Thyroid gland (tissue), 4 donors: ENCODE data around the gene THRB.

Experiments
- POLR2A ChIP-seq, 2 donors: fragments of 450-650 bp; IDR thresholded peaks; one replicate each; pipeline ENCODE4 v1.6.1; 2017; ENCODE audit warnings: antibody characterized with exemption in 2 of 2, mild to moderate bottlenecking in 2 of 2, moderate library complexity in 1 of 2
- TF ChIP-seq, protein P1 (sequence below), 6 experiments: fragments of 200-600 bp in 3 of 6; fragments of 450-650 bp in 3 of 6; sonication (generic) in 3 of 6; IDR thresholded peaks; one replicate each; pipeline ENCODE4 v1.5.1; 2016 to 2019; ENCODE audit warnings: antibody characterized with exemption in 6 of 6, mild to moderate bottlenecking in 2 of 6, inconsistent platforms in 1 of 6, moderate library complexity in 1 of 6

DNA sequence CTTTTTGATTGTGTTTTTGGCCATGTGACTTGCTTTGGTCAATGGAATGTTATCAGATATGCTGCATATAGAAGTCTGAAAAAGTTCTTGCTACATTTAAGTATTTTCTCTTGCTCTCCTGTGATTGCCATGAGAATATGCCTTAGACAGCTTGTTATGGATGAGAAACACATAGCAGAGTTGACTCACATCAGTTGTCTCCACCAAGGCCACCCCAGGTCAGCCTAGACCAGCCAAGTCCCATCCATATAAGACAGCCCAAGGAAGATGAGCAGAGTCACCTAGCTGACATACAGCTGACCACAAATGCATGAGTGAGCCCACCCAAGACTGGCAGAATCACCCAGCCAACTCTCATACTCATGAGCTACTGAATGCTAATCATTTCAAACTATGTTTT, 153.0 kb downstream of the THRB start:
- TF ChIP-seq, protein P1, sequence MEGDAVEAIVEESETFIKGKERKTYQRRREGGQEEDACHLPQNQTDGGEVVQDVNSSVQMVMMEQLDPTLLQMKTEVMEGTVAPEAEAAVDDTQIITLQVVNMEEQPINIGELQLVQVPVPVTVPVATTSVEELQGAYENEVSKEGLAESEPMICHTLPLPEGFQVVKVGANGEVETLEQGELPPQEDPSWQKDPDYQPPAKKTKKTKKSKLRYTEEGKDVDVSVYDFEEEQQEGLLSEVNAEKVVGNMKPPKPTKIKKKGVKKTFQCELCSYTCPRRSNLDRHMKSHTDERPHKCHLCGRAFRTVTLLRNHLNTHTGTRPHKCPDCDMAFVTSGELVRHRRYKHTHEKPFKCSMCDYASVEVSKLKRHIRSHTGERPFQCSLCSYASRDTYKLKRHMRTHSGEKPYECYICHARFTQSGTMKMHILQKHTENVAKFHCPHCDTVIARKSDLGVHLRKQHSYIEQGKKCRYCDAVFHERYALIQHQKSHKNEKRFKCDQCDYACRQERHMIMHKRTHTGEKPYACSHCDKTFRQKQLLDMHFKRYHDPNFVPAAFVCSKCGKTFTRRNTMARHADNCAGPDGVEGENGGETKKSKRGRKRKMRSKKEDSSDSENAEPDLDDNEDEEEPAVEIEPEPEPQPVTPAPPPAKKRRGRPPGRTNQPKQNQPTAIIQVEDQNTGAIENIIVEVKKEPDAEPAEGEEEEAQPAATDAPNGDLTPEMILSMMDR (IDR thresholded peaks at IDR 0.05), result no peak
- no peak for TF ChIP-seq POLR2A (IDR thresholded peaks at IDR 0.05)
